CD4-positive, alpha-beta T cell treated with Interleukin-4 for 4 hours (primary cell): ENCODE results near the gene SLC22A16.

Experiments
- DNase-seq: peaks from one replicate; pipeline ENCODE4 v3.0.0-alpha.2; 2020

SLC22A16 gene

DNA sequence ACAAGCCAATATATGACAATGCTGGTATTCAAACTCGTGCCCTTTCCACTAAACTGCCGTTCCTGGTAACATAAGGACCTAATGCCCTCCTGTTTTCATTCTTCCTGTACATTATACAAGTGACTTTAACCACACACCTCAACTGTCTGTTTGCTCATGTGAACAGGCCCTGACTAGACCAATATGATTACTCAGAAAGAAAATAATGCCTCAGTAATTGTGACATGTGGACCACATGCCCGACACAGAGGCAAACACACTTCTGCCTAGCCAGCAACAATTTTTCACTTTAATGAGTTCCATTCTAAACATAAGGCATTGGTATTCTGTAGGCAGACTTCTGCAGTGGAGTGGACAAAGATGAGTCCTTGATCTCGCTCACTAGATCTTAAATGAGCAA, 30.0 kb downstream of the SLC22A16 start:
- DNase-seq = no peak

DNA sequence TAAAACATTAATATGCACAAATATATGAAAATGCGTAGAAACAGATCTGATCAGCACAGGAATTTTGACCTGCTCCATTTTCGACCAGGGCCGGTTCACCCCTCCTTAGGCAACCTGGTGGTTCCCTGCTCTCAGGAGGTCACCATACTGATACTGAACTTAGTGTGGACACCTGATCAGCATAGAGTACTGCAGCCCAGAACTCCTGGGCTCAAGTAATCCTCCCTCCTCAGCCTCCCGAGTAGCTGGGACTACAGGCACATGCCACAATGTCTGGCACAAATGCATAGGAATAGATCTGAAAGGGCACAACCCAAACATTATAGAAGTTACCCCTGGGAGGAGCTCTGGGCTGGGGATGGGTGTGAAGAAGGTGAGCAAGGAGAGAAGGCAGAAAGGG, 36.4 kb downstream of the SLC22A16 start:
- no peak for DNase-seq

DNA sequence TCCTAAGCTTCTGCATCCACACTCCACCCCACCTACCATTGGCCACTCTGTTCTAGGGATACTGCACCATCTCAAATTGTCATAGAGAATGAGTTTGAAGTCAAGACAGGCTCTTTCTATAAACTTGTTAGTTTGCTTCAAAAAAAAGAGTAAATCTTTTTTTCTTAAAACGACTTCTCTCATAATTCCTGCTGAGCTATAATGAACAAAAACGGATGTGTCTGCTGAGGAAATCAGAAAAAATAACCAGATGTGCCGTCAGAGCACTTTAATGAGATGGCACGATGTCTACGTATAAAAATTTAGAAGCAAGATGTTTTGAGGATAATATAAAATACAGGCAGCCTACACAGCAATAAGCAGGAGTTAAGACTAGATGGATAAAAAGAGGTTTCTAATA, 37.1 kb downstream of the SLC22A16 start:
- DNase-seq = no peak

DNA sequence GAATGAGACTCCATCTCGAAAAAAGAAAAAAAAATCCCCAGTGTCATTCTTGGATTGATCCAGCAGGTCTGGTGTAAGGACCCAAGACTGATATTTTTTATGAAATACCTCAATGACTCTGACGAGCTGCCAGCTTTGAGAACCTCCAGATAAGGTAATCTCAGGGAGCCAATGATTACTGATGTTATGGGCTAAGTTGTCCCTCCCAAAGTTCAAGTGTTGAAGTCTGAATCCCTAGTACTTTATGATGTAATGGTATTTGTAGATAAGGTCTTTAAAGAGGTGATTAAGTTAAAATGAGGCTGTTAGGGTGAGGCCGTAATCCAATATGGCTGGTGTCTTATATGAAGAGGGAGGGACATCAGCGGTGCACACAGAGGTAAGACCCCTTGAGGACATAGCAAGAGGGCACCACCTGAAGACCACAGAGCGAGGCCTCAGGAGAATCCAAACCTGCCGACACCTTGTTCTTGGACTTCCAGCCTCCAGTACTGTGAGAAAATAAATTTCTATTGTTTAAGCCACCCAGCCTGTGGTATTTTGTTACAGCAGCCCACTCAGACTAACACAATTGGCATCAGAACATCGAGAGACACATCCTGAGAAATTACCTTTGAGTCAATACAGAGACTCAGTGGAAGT, 41.3 kb downstream of the SLC22A16 start:
- DNase-seq = no peak

DNA sequence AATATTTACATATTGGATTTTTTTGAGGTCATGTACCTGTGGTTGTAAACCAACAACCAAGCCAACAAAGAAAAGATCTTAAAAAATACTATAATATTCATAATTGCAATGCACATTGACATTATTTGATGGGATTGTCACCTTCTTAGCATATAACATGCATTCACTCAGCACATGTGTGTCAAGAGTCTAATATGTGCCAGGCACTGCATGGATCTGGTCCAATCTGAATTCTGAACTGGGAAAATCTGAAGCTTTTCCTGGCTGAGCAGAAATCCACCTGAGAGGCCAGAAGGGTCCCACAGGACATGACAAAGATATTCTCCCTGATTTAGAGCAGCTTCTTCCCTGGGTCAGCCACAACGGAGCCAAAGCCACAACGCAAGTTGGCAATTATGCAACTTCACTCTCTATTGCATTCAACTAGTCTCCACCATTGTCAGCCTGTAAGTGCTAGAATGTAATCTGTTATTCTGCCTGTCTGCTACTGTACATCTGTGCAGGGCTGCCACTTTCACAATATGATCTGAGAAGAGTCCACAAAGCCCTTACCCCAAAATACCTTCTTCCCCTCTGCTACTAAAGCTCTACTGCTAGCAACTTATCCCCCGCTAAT, 44.0 kb downstream of the SLC22A16 start:
- no peak for DNase-seq

DNA sequence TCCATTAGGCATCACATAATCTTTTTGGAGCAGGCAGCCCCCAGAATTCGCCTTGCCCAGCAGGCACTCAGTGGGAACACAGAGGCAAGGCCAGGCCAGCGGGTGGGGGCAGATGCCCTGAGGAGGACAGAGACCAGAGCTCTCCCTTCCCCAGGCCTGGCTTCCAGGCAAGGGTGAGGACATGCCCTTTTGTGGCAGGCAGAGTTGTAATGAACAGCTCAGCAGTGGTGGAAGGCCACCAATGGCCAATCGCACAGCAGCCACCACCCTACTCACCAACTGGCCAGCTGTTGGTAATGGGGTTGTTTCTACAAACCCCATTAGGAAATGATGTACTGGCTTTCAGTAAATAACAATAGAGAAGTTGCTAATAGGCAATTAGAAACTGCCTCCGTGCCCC, 45.7 kb downstream of the SLC22A16 start:
- DNase-seq = no peak

DNA sequence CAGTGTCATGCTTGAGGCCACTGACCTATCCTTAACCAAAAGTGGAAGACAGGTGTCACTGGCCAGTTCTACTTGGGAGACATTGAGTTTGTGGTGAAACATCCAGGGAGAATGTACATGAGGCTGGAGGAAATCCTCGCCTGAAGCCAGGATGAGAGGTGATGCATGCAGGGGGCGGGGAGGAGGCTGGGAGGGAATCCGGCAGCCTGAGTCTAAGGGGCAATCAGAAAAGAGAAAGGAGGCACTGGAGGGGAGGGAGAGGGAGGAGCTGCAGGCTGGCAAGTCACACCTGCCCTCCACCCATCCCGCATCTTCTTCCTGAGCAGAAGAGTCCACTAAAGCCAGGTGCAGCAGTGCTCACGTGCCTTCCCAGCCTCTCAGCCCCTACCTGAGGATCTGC, 46.2 kb downstream of the SLC22A16 start:
- DNase-seq = no peak

DNA sequence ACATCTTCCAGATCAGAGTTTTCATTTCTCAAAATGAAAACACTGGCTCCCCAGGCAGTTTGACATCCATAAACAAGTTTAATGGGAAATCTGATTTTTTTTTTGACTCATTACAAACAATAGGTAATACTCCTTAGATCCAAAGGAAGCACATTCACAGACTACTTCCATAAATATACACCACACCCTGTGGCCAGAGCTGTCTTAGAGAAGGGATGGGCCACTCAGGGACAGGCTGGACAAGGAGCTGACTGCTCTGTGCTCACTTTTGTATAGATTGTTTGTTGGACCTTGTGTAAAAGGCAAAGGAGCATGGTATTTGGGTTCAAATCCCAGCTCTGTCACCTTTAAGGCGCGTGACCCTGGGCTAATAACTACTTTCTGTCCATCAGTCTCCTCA, 48.3 kb downstream of the SLC22A16 start:
- no peak for DNase-seq

DNA sequence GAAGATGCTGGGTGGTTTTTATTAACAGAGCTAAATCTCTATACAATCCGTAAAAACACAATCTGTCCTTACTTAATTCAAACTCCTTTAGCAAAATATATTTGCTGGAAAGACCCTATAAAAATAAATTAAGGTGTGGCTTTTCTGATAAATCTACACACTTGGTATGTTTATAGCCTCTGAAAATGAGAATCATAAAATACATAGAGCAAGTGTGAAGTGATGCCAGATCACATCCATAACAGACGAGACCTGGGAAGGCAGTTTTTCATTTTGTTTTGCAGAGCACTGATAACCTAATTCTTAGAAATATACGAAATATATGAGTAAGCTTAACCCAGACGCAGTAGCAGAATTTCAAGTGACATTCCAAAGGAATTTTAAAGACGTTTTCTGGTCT, 50.6 kb downstream of the SLC22A16 start:
- DNase-seq = no peak

DNA sequence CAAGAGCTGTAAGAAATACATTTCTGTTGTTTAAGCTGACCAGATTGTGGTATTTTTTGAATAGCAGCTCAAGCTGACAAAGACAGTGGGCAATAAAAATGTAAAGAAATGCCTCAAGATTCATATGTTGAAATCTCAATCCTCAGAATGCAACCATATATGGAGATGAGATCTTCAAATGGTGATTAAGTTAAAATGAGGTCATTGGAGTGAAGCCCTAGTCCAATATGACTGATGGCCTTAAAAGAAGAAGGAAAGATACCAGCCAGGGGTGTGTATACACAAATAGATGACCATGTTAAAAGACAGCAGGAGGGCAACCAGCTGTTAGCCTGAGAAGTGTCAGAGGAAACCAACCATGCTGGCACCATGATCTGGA, 54.0 kb downstream of the SLC22A16 start:
- no peak for DNase-seq

DNA sequence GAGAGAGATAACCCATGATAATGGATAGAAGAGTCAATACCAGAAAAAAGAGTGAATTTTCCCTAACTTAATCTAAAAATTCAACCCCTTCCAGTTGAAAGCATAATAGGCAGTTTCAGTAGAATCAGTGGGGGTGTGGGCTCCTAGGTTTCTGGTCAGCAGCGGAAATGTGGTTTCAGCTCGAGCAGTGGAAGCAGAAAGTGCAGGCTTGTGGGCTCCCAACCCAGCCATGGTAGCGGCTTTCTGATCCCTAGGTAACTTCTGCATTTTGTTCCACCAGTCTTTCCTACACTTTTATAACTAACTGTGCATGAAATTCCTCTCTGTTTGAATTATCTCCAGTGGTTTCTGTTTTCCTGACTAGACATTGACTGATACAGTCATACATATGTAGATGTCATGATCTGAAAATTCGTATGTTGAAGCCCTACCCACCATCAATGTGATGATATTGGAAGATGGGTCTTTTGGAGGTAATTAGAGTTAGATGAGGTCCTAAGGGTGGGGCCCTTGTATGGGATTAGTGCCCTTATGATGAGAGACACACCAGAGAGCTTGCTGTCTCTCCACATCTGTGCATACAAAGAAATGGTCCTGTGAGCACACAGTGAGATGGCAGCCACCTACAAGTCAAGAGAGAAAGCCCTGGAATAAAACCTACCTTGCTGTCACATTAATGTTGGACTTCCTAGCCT, 54.5 kb downstream of the SLC22A16 start:
- DNase-seq = no peak

DNA sequence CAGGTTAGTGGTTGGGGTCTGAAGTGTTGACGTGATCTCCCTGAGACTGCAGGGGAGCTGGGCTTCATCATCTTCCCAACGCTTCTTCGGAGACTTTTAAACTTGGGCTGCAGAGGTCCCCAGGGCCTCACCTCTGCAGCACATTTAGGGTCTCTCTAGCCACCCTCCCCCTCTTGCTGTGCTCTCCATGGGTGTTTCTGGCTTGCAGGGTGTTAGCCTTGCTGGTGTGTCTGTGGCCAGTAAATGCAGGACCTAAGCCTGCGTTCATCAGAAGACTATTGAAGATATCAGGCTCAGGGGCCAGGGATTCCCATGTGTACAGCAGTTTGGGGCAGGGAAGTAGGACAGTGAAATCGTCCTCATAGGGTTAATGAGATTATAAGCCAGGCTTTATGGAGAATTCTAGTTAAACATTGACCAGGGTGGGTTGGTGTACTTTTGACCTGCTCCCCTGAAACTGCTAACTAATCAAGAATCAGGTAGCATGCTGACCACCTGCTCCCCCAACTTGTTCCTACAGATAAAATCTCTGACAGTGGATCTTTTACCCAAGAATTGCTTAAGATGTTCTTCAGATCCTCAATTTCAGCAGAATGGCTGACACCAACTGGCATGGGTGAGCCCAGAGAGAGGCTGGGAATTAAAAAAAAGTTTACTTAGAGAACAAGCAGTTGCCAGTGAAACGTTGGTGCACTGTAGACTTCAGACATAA, 57.2 kb downstream of the SLC22A16 start:
- no peak for DNase-seq

DNA sequence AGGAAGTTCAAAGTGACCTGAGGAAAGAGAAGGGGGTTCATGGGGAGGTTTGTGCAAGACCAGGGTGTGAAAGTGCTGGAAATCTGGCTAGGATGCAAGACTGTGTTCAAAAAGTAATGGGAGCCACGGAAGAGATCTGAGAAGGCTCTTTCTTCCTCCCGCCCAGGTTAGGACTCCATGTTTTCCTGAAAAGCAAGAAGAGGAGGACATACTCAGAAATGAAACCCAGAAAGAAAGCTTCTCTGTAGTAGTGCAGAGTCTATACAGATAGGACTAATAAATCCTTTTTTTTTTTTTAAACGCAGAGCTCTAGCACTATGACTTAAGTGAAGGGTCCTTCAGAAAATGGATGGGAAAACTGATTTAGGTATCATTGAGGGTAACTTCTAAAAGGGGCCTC, 57.8 kb downstream of the SLC22A16 start:
- DNase-seq = no peak

DNA sequence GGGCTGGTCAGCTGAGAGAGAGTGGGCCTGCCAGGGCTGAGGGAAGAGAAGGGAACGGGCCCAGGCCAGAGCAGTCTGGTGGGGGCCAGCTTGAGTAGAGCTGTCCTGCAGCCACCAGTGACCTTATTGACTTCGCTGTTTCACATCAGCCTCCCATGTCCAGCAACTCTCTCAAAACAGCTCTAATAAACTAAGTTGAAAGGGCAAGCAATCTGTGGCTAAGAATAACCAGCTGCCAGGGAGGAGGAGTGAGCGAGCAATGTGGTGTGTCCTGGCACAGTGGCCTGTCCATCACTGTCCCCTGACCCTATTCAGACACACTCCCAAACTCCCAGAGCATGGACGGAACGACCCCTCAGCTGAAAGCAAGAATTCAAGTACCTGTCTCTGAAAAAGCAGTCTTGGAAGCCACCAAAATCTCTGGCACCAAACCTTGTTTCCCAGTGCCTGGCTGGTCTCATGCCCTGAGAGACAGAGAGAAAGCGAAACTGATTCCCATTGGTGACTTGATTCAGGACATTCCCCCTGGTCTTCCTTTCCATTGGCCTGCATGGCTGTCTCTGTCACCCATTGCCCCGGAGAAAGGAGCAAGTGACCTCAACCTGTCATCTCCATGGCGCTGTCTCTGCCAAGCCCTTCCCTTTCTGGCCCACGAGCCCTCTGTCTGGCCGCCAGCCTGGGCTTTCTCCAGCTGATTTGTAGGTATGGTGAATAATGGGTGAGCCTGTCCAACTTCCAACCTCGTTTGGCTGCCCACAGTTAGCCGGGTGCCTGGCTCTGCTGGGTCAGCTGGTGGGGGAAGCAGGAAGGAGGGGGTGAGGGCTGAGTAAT, 61.1 kb downstream of the SLC22A16 start, which contains the start of gene DDO:
Gene DDO (minus strand): TSS at position 490 of the 831 bp plus-strand sequence. CDS start 2,113 bp downstream, outside the sequence.
- no peak for DNase-seq

DNA sequence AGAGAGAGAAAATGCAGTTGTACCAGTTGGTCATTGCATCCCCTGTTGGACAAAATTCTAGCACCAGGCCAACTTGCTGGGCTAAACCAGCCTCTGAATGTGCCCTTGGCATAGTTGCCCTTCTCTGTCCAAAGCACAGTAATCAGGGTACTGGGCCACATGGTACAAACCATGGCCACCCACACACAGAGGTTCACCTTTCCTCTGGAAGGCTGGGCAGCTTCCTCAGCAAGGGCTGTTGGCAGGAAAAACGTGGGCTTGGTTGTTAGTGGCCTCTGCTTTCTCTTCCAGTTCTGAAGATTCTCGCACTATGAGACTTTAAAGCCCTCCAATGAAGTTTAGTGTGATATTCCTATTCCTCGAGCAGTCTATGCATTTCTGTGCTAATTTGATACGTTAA, 61.7 kb downstream of the SLC22A16 start:
- DNase-seq = no peak

DNA sequence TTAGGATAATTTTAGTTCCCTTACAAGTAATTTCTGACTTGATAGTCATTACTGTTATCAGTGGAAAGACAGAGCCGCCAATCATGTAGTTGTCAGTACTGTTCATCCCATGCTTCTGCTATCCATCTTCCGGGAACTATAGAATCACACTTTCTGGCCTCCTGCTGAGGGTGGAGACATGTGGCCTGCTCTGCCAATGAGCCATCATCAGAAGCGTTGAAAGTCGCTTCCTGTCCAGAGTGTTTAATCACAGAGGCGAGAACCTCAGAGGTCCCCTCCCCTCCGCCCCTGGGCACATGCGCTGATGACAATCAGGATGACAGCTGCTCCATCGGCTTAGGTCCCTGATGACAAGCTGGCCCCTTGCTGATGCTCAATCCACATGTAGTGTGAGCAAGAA, 64.1 kb downstream of the SLC22A16 start:
- DNase-seq = no peak

DNA sequence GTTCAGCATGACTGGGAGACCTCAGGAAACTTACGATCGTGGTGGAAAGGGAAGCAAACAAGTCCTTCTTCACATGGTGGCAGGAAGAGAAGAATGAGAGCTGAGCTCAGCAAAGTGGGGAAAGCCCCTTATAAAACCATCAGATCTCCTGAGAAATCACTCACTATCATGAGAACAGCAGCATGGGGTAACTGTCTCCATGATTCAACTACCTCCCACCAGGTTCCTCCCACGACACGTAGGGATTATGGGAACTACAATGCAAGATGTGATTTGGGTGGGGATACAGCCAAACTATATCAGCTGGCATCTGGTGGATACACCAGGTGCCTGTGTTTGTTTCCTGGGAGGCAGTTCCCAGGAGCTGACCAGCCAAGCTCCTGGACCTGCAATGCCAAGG, 65.9 kb downstream of the SLC22A16 start:
- no peak for DNase-seq

DNA sequence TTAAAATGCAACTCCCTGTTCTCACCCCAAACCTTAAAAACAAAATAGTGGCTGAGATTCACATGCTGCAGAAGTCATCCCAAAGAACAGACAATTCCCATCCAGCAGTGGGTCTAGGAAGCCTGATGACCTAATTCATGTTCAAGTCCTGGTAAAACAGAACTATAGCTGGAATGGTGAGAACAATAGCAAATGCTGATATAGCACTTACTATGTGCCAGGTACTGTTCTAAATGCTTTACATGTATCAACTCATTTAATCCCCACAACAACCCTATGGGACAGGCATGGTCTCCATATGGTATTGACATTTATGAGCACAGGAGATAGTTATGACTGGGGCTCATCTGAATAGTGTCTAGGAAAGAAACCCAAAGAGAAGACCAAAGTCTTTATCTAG, 66.6 kb downstream of the SLC22A16 start:
- DNase-seq = no peak

DNA sequence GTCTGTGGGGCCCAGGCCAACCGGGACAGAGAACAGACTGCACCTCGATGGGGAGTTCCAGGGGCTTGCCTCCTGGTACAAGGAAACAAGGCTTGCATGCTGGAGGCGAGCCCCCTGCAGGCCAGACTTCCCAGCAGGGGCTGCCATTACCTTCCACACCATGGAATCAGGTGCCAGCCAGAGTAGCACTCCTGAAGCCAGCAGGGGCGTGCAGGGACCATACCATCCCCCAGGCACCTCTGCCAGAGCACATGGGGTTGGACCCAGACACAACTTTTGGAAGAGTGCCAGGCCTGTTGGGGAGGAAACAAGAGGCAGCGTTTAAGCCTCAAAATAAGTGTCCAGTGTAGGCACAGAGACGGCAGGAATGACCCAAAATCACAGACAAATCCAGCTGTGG, 67.5 kb downstream of the SLC22A16 start:
- DNase-seq = no peak

DNA sequence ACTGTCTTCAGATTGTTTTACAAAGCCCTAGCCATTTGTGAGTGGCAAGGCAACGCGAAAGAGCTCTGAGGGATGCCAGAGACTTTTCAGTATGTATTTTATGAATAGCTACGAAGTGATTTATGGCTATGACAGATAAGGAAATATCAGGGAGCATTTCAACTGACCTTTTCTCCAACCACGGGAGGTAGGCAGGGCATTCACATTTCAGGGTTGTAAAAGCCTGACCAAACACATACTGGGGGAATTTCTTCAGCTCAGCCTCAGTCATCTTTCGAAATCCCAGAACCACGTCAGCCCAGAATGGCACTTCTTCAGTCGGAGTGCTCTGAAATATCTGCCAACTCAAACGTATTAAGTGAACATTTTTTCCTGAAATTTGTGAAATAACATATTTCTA, 71.8 kb downstream of the SLC22A16 start:
- DNase-seq = no peak

DNA sequence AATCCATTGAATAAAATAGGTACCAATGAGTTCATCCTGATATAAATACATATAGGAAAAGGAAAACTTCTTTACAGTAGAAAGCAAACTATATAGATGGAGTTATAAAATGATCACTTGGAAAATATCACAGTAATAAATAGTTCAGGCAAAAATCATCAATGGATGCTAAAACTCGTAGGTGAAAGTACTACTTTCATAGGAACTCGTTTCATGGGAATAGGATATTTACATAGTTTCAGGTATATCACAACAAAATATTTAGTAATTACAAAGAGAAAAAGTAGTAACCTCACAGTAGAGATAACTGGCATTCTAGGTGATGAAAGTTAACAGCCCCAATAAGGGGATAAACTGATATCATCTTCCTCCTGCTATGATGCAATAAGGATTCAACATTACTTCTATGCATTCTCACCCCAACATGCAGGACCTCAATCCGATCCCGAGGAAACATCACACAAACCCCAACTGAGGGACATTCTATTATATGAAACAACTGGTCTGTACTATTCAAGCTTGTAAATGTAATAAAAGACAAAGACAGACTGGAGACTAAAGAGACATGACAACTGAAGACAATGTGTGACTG, 74.7 kb downstream of the SLC22A16 start:
- no peak for DNase-seq

DNA sequence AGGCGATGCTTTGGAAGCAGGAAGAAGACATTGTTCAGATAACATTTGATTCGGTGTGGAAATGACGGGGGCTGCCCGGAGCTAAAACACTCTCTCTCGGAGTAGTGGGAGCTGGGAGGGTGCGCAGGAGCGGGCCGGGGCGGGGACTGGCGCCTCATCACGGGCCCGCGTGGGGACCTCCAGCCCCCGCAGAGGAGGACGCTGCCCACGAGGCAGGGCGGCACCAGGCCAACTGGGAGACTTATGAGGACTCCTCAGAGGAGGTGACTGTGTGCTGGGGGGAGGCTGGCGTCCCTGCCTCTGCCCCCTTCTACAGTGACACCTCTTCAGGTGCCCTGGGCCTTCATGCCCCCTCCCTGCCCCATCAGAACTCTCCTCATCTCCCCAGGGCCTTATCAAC, 76.2 kb downstream of the SLC22A16 start:
- DNase-seq = no peak
